ENCODE measurements around the gene SH3PXD2A.

- no peak for TF ChIP-seq GATA3 (IDR thresholded peaks at IDR 0.05; ENCODE audit: low read depth, low read length)
- peak; percentile 57; the same call in 1 of the 2 replicates for TF ChIP-seq GATA2 (IDR thresholded peaks at IDR 0.05; ENCODE audit: low read depth, low read length)
Observed at GRCh38 chr10:103654925-103655324, 200.5 kb downstream of the SH3PXD2A start.

All from SH-SY5Y (cell line).